Putamen (tissue), 1 donor: ENCODE results near the gene MCM5.

Source experiments
- DNase-seq: peaks from one replicate; pipeline ENCODE4 v3.0.0-alpha.2; 2016; ENCODE audit warnings: low spot score

MCM5 gene

GRCh38 chr22:35403356-35403755, 3.4 kb downstream of the MCM5 start:
- DNase-seq: no peak

DNA sequence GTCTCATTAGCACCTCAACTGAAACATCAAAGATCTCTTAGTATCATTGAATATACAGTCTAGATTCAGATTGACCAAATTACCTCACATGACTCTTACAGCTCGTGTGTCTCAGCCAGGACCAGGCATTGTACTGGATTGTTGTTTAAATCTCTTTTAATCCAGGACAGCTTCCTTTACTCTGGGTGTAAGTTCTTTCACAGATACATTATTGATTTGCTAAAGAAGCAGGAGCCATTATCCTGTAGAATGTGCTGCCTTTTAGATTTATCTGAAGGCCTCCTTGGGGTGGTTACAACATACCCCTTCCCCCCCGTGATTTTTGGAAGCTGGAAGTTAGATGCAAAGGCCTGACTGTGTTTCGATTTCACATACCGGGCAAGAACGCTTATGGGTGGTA, 4.2 kb downstream of the MCM5 start:
- DNase-seq: no peak

DNA sequence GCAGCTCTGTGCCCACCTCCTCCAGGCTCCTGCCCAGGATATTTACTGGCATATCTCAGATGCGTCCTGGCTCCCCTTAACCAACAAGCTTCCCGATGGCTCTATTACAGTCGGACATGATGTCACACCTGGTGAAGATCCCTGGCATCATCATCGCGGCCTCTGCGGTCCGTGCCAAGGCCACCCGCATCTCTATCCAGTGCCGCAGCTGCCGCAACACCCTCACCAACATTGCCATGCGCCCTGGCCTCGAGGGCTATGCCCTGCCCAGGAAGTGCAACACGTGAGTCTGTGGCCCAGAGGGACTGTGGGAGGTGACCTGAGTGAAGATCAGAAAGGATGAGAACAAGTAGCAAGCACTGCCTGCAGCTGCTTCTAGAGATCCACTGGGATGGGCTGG, 6.5 kb downstream of the MCM5 start:
- no peak for DNase-seq

GRCh38 chr22:35407362-35407761, 7.4 kb downstream of the MCM5 start:
- no peak for DNase-seq

GRCh38 chr22:35409783-35410662, 10.1 kb downstream of the MCM5 start:
- DNase-seq: peak; percentile 58

- no peak for DNase-seq
These were observed 10.7 kb downstream of the MCM5 start for GRCh38 chr22:35410663-35411034.

DNA sequence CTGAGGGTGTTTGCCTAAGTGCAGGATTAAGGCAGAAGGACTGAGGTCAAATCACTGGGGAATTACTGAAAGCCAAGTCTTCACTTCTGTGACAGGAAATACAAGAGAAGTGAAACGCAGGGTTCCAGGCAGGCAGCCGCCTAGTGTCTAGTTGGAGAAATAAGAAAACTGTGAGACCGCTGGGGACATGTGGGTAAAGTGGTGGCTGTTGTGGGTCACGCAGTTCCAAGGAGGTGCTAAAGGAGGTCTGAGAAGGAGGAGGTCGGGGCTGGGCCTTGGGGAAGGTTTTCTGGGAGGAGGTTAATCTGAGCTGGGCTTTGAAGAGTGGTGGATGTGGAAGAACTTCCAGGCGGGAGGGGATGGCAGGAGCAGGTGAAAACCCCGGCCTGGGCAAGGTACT, 11.2 kb downstream of the MCM5 start:
- no peak for DNase-seq

DNA sequence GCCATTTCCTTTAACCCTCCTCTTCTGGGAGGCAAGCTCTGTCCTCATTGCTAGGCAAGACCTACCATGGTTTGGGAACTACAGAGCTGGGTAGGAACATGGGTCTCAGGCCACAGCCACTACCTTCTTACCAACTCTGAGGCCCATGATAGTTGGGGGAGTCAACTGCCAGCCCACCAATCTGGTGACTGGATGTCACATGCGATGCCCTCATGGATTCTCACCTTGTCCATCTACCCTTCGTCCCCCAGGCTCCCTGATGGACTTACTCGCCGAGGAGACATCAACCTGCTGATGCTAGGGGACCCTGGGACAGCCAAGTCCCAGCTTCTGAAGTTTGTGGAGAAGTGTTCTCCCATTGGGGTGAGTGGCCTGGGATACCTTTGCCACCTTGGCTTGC, 13.7 kb downstream of the MCM5 start:
- DNase-seq: no peak

DNA sequence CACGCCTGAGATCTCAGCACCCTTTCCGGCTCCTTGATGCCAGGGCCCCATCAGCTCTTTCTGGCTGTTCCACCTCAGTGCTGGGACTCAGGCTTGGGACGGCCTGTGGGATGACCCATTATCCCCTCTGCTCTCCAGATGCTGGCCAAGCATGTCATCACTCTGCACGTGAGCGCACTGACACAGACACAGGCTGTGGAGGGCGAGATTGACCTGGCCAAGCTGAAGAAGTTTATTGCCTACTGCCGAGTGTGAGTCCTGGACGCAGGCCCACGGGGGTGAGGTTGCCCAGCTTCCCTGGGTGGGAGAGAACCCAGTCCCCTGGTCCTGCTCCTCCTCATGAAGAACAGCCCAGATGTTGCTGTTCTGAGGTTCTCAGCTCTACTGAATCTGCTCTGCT, 17.7 kb downstream of the MCM5 start:
- no peak for DNase-seq

- DNase-seq: no peak
These were observed 18.1 kb downstream of the MCM5 start for GRCh38 chr22:35418088-35418487.

- no peak for DNase-seq
These were observed 18.8 kb downstream of the MCM5 start for GRCh38 chr22:35418731-35419130.

DNA sequence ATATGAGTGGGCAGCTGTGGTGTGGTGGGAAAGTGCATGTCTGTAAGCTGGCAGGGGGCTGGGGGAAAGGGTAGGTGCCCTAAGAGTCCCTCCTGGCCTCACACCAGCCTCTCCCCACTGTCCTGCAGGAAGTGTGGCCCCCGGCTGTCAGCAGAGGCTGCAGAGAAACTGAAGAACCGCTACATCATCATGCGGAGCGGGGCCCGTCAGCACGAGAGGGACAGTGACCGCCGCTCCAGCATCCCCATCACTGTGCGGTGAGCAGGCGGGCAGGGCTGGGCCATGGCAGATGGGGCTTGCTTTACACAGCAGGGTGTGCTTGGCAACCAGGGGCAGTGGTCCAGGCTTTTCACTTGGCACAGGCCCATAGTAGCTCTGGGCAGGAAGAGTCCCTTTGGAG, 19.8 kb downstream of the MCM5 start:
- DNase-seq: no peak

- DNase-seq: no peak
These were observed 21.2 kb downstream of the MCM5 start for GRCh38 chr22:35421121-35421520.

GRCh38 chr22:35422145-35422544, 22.2 kb downstream of the MCM5 start:
- no peak for DNase-seq

DNA sequence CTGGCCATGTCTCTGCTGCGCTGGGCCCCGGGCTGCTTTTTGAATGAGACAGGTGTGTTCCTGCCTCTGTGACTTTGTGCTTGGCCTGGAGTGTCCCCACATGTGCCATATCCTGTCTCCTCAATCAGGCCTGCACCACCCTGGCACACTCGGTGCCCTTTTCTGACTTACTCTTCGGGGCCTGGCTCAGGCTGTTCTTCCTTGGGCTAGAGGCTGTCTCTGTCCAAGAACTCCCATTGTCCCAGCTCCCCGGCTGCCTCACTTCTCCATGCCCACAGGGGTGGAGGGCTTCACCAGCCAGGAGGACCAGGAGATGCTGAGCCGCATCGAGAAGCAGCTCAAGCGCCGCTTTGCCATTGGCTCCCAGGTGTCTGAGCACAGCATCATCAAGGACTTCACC, 23.0 kb downstream of the MCM5 start:
- no peak for DNase-seq

- no peak for DNase-seq
These were observed 24.1 kb downstream of the MCM5 start for GRCh38 chr22:35424081-35424480.

- DNase-seq: no peak
These were observed 24.8 kb downstream of the MCM5 start for GRCh38 chr22:35424761-35425160.

- DNase-seq: no peak
These were observed 25.6 kb downstream of the MCM5 start for GRCh38 chr22:35425546-35425945.

GRCh38 chr22:35425971-35426800, 26.2 kb downstream of the MCM5 start:
- DNase-seq: no peak

DNA sequence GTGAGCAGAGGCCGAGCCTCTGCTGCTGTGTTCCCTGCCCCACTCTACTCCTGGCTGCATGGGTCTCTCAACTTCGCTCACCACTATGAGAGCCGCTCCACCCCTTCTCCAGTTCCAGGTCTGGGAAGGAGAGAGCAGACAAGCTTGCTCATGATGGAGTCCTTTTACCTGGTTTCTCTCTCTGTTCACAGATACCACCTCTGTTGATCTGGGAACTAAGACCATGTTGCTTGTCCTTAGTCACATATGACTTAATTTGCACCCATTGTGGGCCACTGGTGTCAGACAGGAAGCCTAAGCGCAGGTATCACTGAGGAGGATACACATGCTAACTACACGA, 26.8 kb downstream of the MCM5 start:
- no peak for DNase-seq

DNA sequence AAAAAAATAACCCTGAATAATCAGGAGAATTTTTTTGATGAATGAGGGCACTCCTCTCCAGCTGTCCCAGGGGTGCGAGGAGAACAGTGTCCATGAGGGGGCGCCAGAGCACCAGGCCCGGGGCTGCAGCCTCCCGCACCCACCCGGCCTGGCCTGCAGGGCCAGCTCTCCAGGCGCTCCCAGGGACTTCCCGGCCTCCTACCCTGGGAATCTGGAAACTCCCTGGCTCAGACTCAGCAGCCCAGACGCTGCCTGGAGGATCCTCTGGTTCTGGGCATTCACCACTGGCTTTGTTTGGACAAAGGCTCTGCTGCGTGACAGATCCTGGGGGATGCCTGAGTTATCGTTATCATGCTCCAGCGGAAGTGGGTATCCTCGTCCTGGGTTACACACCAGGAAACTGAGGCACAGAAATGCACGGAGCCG, 31.0 kb downstream of the MCM5 start:
- peak; percentile 71 for DNase-seq

- DNase-seq: no peak
These were observed 31.7 kb downstream of the MCM5 start for GRCh38 chr22:35431483-35432227.
